Omental fat pad (tissue), 4 donors: Measurements from ENCODE around the gene WDR18. TPM values are rescaled to one million over a fixed set of nuclear protein-coding genes. Genes with fewer than 3 reads are reported as not detected.
"Not testable (repeated sequence)": the region's sequence is repeated elsewhere in the genome, so short reads cannot be mapped to it uniquely, and the experiment has no call there.

Experiments used
- ATAC-seq: fragments of 150-250 bp; one replicate; pipeline ENCODE4 v1.9.1; 2016; ENCODE audit warnings: mild to moderate bottlenecking, moderate library complexity; ENCODE audit not compliant: low FRiP score
- DNase-seq: peaks from one replicate; pipeline ENCODE4 v3.0.0-alpha.2; 2019; ENCODE audit warnings: low spot score
- CTCF ChIP-seq, 3 donors: fragments of 450-650 bp; IDR thresholded peaks; one replicate each; pipeline ENCODE4 v1.5.1; 2016 to 2017; ENCODE audit warnings: antibody characterized with exemption in 3 of 3, mild to moderate bottlenecking in 3 of 3, moderate library complexity in 2 of 3
- total RNA-seq, 4 donors: library from RNA; depleted of rRNA; stranded (reverse); fragments of >200 nt; gene quantifications; one replicate each; pipeline ENCODE4 v1.1.0, GENCODE V29; 2016

WDR18 gene
- total RNA-seq, 4 donors from 2014 or later = 22.8 to 69.4 (median 37.5) TPM

- ATAC-seq (no peak), DNase-seq (no peak)
- TF ChIP-seq CTCF (IDR thresholded peaks at IDR 0.05) = no peak
These were observed 28.1 kb upstream of the WDR18 start for GRCh38 chr19:955803-956765.

- DNase-seq = no peak
These were observed 27.2 kb upstream of the WDR18 start for GRCh38 chr19:956766-957440.

GRCh38 chr19:957578-957977 lies 26.6 kb upstream of the WDR18 start:
- not testable (repeated sequence) for DNase-seq, ATAC-seq

More at GRCh38 chr19:956766-957440, 27.2 kb upstream of the WDR18 start:
- no peak for ATAC-seq
- no peak for TF ChIP-seq CTCF (IDR thresholded peaks at IDR 0.05)

- DNase-seq = no peak
- no peak for TF ChIP-seq CTCF (IDR thresholded peaks at IDR 0.05)
- ATAC-seq = no peak
These were observed 24.9 kb upstream of the WDR18 start for GRCh38 chr19:958967-959855.

GRCh38 chr19:960020-960419 lies 24.1 kb upstream of the WDR18 start:
- no peak for DNase-seq
- no peak for TF ChIP-seq CTCF (IDR thresholded peaks at IDR 0.05)
- no peak for ATAC-seq

GRCh38 chr19:960601-960938 lies 23.6 kb upstream of the WDR18 start:
- no peak for ATAC-seq
- no peak for DNase-seq
- no peak for TF ChIP-seq CTCF (IDR thresholded peaks at IDR 0.05)
